NB4 (cell line): ENCODE results near the gene TAS2R19.

Experiments
- DNase-seq: peaks from one replicate; pipeline ENCODE4 v3.0.0; 2010; ENCODE audit warnings: low read depth
- H3K4me3 ChIP-seq: one replicate; pipeline ENCODE4 v1.5.1; 2011; ENCODE audit warnings: mild to moderate bottlenecking, low read depth, low read length, moderate library complexity
- CTCF ChIP-seq: IDR thresholded peaks from one replicate; pipeline ENCODE4 v1.5.1; 2012; ENCODE audit warnings: low read depth, low read length
- MYC ChIP-seq: IDR thresholded peaks from 2 replicates; pipeline ENCODE4 v1.6.1; 2011; ENCODE audit warnings: low read depth, low read length
- POLR2A ChIP-seq: IDR thresholded peaks from 2 replicates; pipeline ENCODE4 v1.6.1; 2011; ENCODE audit warnings: mild to moderate bottlenecking; ENCODE audit not compliant: insufficient read length; ENCODE audit errors: extremely low read depth
- TF ChIP-seq, protein P1 (sequence below): IDR thresholded peaks from 2 replicates; pipeline ENCODE4 v1.6.1; 2011; ENCODE audit warnings: low read depth, low read length

Gene TAS2R19

GRCh38 chr12:10974965-10975364, 47.5 kb downstream of the TAS2R19 start:
- no peak for TF ChIP-seq CTCF
- TF ChIP-seq MYC = no peak
- TF ChIP-seq, protein P1, sequence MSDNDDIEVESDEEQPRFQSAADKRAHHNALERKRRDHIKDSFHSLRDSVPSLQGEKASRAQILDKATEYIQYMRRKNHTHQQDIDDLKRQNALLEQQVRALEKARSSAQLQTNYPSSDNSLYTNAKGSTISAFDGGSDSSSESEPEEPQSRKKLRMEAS = no peak
- no peak for TF ChIP-seq POLR2A
- no peak overlapping the region for H3K4me3 ChIP-seq
- DNase-seq = no peak
